Measurements from ENCODE around the gene GAA. TPM values are rescaled to one million over a fixed set of nuclear protein-coding genes. Genes with fewer than 3 reads are reported as not detected.

Gene GAA
- total RNA-seq, 2 donors from 2014 or later, result 63.0 to 93.9 TPM

DNA sequence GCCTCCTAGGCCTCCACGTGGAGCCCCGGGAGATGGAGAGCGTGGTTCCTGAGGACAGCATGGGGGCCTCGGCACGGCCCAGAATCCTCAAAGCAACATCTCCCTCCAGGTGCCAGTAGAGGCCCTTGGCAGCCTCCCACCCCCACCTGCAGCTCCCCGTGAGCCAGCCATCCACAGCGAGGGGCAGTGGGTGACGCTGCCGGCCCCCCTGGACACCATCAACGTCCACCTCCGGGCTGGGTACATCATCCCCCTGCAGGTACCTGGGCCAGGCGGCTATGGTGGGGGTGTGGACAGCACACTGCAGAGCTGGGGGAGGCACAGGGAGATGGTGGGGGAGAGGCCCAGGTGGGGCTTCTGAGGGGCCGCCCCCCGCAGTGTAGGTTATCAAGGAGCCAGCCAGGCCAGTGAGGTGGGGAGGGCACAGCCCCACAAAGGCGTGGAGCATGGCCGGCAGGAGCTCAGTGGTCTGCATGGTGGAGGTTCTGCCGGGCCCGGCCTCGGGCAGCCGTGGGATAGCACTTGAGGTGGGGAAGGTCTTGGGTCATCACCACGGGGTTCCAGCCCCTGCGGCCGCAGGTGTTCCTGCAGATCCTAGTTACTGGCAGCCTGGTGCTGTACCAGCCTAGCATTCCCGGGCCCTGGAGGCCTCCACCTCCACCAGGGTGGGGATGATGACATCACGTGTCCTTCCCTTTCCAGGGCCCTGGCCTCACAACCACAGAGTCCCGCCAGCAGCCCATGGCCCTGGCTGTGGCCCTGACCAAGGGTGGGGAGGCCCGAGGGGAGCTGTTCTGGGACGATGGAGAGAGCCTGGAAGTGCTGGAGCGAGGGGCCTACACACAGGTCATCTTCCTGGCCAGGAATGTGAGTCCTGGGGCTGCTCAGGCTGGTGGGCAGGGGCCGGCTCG is 16.4 kb downstream of the GAA start:
- Histone ChIP-seq H3K27ac (no peak overlapping the region), H3K36me3 (replicated peaks in 1 of 2; ENCODE audit: insufficient read depth in 1 of 2, low read depth in 2 of 2) (no peaks in the 10 kb centered on the region), H3K4me3 (no peak overlapping the region), H3K27me3 (no peaks in the 10 kb centered on the region), H3K4me1 (no peaks in the 10 kb centered on the region), H3K9me3 (no peaks in the 10 kb centered on the region)
- 88% methylated on average over 26 of the region's 31 CpGs; no CpG with 5 or more reads in 1 of the 2 donors for WGBS, 2 donors
- intact Hi-C loops (cut with DNase I), result no loop called here
- no peak for TF ChIP-seq POLR2A (IDR thresholded peaks at IDR 0.05)
- TF ChIP-seq, protein P1, sequence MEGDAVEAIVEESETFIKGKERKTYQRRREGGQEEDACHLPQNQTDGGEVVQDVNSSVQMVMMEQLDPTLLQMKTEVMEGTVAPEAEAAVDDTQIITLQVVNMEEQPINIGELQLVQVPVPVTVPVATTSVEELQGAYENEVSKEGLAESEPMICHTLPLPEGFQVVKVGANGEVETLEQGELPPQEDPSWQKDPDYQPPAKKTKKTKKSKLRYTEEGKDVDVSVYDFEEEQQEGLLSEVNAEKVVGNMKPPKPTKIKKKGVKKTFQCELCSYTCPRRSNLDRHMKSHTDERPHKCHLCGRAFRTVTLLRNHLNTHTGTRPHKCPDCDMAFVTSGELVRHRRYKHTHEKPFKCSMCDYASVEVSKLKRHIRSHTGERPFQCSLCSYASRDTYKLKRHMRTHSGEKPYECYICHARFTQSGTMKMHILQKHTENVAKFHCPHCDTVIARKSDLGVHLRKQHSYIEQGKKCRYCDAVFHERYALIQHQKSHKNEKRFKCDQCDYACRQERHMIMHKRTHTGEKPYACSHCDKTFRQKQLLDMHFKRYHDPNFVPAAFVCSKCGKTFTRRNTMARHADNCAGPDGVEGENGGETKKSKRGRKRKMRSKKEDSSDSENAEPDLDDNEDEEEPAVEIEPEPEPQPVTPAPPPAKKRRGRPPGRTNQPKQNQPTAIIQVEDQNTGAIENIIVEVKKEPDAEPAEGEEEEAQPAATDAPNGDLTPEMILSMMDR (IDR thresholded peaks at IDR 0.05), result no peak
- DNase-seq, result no peak
- ATAC-seq, result no peak

- Histone ChIP-seq H3K4me1 (peaks cover 2% of the 10 kb centered on the region), H3K27ac (no peak overlapping the region), H3K9me3 (no peaks in the 10 kb centered on the region), H3K4me3 (no peak overlapping the region), H3K36me3 (replicated peaks in 1 of 2; ENCODE audit: insufficient read depth in 1 of 2, low read depth in 2 of 2) (no peaks in the 10 kb centered on the region), H3K27me3 (no peaks in the 10 kb centered on the region)
- 90 to 93% methylated on average over 19 to 34 of the region's 35 CpGs for WGBS, 2 donors
- no peak for DNase-seq
- no peak for ATAC-seq
- intact Hi-C loops (cut with DNase I), result no loop called here
- TF ChIP-seq POLR2A (IDR thresholded peaks at IDR 0.05), result no peak
- TF ChIP-seq, protein P1 (IDR thresholded peaks at IDR 0.05), result no peak
Measured at GRCh38 chr17:80118601-80119270, 17.4 kb downstream of the GAA start.

DNA sequence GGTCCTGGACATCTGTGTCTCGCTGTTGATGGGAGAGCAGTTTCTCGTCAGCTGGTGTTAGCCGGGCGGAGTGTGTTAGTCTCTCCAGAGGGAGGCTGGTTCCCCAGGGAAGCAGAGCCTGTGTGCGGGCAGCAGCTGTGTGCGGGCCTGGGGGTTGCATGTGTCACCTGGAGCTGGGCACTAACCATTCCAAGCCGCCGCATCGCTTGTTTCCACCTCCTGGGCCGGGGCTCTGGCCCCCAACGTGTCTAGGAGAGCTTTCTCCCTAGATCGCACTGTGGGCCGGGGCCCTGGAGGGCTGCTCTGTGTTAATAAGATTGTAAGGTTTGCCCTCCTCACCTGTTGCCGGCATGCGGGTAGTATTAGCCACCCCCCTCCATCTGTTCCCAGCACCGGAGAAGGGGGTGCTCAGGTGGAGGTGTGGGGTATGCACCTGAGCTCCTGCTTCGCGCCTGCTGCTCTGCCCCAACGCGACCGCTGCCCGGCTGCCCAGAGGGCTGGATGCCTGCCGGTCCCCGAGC is 17.9 kb downstream of the GAA start:
- no peak overlapping the region for H3K27ac ChIP-seq
- H3K27me3 ChIP-seq, result no peaks in the 10 kb centered on the region
- TF ChIP-seq, protein P1 (IDR thresholded peaks at IDR 0.05), result no peak
- TF ChIP-seq POLR2A (IDR thresholded peaks at IDR 0.05), result no peak
- intact Hi-C loops (cut with DNase I), result no loop called here
- no peaks in the 10 kb centered on the region for H3K36me3 ChIP-seq (replicated peaks in 1 of 2; ENCODE audit: insufficient read depth in 1 of 2, low read depth in 2 of 2)
- H3K4me1 ChIP-seq, result peaks cover 8% of the 10 kb centered on the region
- H3K9me3 ChIP-seq, result no peaks in the 10 kb centered on the region
- ATAC-seq, result no peak
- H3K4me3 ChIP-seq, result no peak overlapping the region
- DNase-seq, result no peak
- WGBS, 2 donors, result 89 to 92% methylated on average over 17 to 20 of the region's 24 CpGs

- DNase-seq, result no peak
- WGBS, 2 donors, result 84 to 86% methylated on average over 9 of the region's 9 CpGs
- Histone ChIP-seq H3K27me3 (no peaks in the 10 kb centered on the region), H3K4me1 (peaks cover 13% of the 10 kb centered on the region), H3K9me3 (no peaks in the 10 kb centered on the region), H3K27ac (no peak overlapping the region), H3K4me3 (no peak overlapping the region), H3K36me3 (replicated peaks in 1 of 2; ENCODE audit: insufficient read depth in 1 of 2, low read depth in 2 of 2) (no peaks in the 10 kb centered on the region)
- intact Hi-C loops (cut with DNase I), result no loop called here
- TF ChIP-seq, protein P1 (IDR thresholded peaks at IDR 0.05), result no peak
- no peak for TF ChIP-seq POLR2A (IDR thresholded peaks at IDR 0.05)
- ATAC-seq, result no peak
Measured at GRCh38 chr17:80119839-80120238, 18.5 kb downstream of the GAA start.

Data from body of pancreas (tissue), 4 donors.